Occipital lobe (tissue), 2 donors: ENCODE measurements around the gene DNAH6. TPM values are rescaled to one million over a fixed set of nuclear protein-coding genes. Genes with fewer than 3 reads are reported as not detected.

Experiments
- DNase-seq: peaks from one replicate; lab custom pipeline; 2025; lab: John Stamatoyannopoulos, UW
- total RNA-seq: library from RNA; depleted of rRNA; stranded (reverse); fragments of >200 nt; gene quantifications from one replicate; pipeline ENCODE4 v1.2.3, GENCODE V29; 2014

Gene DNAH6
- total RNA-seq, 1 donor from 2014 or later = 6.6 TPM

GRCh38 chr2:84628486-84628885 is 112.2 kb downstream of the DNAH6 start:
- DNase-seq = no peak

- no peak for DNase-seq
Measured at GRCh38 chr2:84629550-84629949, 113.3 kb downstream of the DNAH6 start.

GRCh38 chr2:84631047-84631446 is 114.7 kb downstream of the DNAH6 start:
- DNase-seq = no peak

GRCh38 chr2:84631985-84632384 is 115.7 kb downstream of the DNAH6 start:
- no peak for DNase-seq

GRCh38 chr2:84636080-84636971 is 120.0 kb downstream of the DNAH6 start:
- DNase-seq = no peak

GRCh38 chr2:84639751-84640150 is 123.5 kb downstream of the DNAH6 start:
- no peak for DNase-seq

- DNase-seq = no peak
Measured at GRCh38 chr2:84640411-84640810, 124.1 kb downstream of the DNAH6 start.

GRCh38 chr2:84641021-84641420 is 124.7 kb downstream of the DNAH6 start:
- no peak for DNase-seq

GRCh38 chr2:84643991-84644390 is 127.7 kb downstream of the DNAH6 start:
- DNase-seq = no peak

- no peak for DNase-seq
Measured at GRCh38 chr2:84646514-84646913, 130.2 kb downstream of the DNAH6 start.

- no peak for DNase-seq
Measured at GRCh38 chr2:84647267-84647666, 131.0 kb downstream of the DNAH6 start.

GRCh38 chr2:84649058-84649457 is 132.8 kb downstream of the DNAH6 start:
- no peak for DNase-seq

GRCh38 chr2:84649487-84650142 is 133.3 kb downstream of the DNAH6 start:
- no peak for DNase-seq

GRCh38 chr2:84652431-84652830 is 136.1 kb downstream of the DNAH6 start:
- no peak for DNase-seq

GRCh38 chr2:84653302-84653701 is 137.0 kb downstream of the DNAH6 start:
- no peak for DNase-seq

- DNase-seq = no peak
Measured at GRCh38 chr2:84654414-84654813, 138.1 kb downstream of the DNAH6 start.

GRCh38 chr2:84669122-84669521 is 152.8 kb downstream of the DNAH6 start:
- no peak for DNase-seq

GRCh38 chr2:84674099-84674498 is 157.8 kb downstream of the DNAH6 start:
- DNase-seq = no peak

GRCh38 chr2:84674586-84674985 is 158.3 kb downstream of the DNAH6 start:
- no peak for DNase-seq

- no peak for DNase-seq
Measured at GRCh38 chr2:84676295-84676694, 160.0 kb downstream of the DNAH6 start.

- no peak for DNase-seq
Measured at GRCh38 chr2:84678214-84678613, 161.9 kb downstream of the DNAH6 start.

- no peak for DNase-seq
Measured at GRCh38 chr2:84686783-84687476, 170.6 kb downstream of the DNAH6 start.
